ENCODE results near the gene BBLN. TPM values are rescaled to one million over a fixed set of nuclear protein-coding genes. Genes with fewer than 3 reads are reported as not detected.

BBLN gene
- total RNA-seq, 4 donors from 2014 or later: 73.5 to 145 (median 132) TPM

DNA sequence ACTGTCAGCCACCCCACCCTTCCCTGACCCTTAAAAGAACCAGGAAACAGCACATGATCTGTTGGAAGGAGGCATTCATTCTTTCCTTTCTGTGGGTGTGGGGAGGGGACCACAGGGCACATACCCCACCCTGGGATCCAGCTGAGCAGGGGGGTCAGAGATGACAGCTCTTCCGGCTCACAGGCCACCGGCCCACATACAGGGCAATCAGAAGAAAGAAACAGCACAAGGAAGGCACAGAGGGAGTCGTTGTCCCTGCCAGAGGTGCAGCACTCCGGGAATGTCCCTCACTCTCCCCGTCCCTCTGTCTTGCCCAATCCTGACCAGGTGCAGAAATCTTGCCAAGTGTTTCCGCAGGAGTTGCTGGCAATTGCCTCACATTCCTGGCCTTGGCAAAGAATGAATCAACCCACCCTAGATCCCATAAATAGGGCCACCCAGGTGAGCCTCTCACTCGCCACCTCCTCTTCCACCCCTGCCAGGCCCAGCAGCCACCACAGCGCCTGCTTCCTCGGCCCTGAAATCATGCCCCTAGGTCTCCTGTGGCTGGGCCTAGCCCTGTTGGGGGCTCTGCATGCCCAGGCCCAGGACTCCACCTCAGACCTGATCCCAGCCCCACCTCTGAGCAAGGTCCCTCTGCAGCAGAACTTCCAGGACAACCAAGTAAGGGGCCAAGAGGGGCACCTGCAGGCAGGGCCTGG lies 10.9 kb upstream of the BBLN start, which contains the start of gene LCN2:
LCN2 (plus strand) TSS at position 453 of the 701 bp plus-strand sequence; CDS start at position 526, 73 bp downstream.
- in situ Hi-C loops (cut with MboI; ENCODE audit: low sequenced_read_pairs in 4 of 4): no loop called here

DNA sequence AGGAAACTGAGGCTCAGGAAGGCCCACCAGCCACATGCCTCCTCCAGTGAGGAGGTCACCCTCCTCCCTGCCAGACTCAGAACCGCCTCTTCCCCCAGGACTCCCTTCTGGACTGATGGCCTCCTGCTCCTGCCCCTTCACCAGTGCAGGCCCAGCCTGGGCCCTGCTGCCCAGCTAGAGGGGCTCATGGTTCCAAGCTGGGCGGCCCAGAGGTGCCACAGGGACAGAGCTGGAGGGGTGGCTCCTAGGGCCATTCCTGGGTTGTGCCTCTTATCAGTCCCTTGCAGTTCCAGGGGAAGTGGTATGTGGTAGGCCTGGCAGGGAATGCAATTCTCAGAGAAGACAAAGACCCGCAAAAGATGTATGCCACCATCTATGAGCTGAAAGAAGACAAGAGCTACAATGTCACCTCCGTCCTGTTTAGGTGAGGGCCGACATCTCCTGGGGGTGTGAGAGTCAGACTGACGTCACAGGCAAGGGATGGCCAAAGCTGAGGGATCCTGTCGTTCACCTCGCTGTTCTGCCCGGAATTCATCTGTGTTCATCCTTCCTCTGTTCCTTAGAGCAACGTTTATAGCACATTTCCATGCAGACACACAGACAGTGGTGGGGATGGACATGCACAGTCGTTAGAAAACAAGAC lies 10.0 kb upstream of the BBLN start:
- no peaks in the 10 kb centered on the region for H3K36me3 ChIP-seq
- no peaks in the 10 kb centered on the region for H3K9me3 ChIP-seq
- H3K27me3 ChIP-seq: no peaks in the 10 kb centered on the region
- no peak overlapping the region for H3K27ac ChIP-seq
- TF ChIP-seq, protein P1, sequence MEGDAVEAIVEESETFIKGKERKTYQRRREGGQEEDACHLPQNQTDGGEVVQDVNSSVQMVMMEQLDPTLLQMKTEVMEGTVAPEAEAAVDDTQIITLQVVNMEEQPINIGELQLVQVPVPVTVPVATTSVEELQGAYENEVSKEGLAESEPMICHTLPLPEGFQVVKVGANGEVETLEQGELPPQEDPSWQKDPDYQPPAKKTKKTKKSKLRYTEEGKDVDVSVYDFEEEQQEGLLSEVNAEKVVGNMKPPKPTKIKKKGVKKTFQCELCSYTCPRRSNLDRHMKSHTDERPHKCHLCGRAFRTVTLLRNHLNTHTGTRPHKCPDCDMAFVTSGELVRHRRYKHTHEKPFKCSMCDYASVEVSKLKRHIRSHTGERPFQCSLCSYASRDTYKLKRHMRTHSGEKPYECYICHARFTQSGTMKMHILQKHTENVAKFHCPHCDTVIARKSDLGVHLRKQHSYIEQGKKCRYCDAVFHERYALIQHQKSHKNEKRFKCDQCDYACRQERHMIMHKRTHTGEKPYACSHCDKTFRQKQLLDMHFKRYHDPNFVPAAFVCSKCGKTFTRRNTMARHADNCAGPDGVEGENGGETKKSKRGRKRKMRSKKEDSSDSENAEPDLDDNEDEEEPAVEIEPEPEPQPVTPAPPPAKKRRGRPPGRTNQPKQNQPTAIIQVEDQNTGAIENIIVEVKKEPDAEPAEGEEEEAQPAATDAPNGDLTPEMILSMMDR (IDR thresholded peaks at IDR 0.05 in 4 of 5, conservative IDR thresholded peaks at IDR 0.05 in 1 of 5): no peak
- TF ChIP-seq POLR2A (IDR thresholded peaks at IDR 0.05): no peak
- intact Hi-C loops (cut with DNase I; ENCODE audit: low total_unique reads): no loop called here
- ATAC-seq: no peak
- in situ Hi-C loops (cut with MboI; ENCODE audit: low sequenced_read_pairs in 4 of 4): no loop called here
- no peak for DNase-seq
- no peak overlapping the region for H3K4me3 ChIP-seq
- peaks cover 0 to 8% of the 10 kb centered on the region in 2 donors for H3K4me1 ChIP-seq

More for the DNA sequence above, 10.9 kb upstream of the BBLN start, which contains the start of gene LCN2:
- intact Hi-C loops (cut with DNase I; ENCODE audit: low total_unique reads): no loop called here
- Histone ChIP-seq H3K9me3 (no peaks in the 10 kb centered on the region), H3K4me3 (no peak within 1 kb of the TSS), H3K36me3 (no peaks in the 10 kb centered on the region), H3K4me1 (peaks cover 0 to 8% of the 10 kb centered on the region in 2 donors), H3K27ac (no peak within 1 kb of the TSS), H3K27me3 (no peaks in the 10 kb centered on the region)
- ATAC-seq (peak in 1 of 2 donors; percentile 67), DNase-seq (no peak)
- TF ChIP-seq POLR2A (IDR thresholded peaks at IDR 0.05): no peak
- TF ChIP-seq, protein P1 (IDR thresholded peaks at IDR 0.05 in 4 of 5, conservative IDR thresholded peaks at IDR 0.05 in 1 of 5): no peak

DNA sequence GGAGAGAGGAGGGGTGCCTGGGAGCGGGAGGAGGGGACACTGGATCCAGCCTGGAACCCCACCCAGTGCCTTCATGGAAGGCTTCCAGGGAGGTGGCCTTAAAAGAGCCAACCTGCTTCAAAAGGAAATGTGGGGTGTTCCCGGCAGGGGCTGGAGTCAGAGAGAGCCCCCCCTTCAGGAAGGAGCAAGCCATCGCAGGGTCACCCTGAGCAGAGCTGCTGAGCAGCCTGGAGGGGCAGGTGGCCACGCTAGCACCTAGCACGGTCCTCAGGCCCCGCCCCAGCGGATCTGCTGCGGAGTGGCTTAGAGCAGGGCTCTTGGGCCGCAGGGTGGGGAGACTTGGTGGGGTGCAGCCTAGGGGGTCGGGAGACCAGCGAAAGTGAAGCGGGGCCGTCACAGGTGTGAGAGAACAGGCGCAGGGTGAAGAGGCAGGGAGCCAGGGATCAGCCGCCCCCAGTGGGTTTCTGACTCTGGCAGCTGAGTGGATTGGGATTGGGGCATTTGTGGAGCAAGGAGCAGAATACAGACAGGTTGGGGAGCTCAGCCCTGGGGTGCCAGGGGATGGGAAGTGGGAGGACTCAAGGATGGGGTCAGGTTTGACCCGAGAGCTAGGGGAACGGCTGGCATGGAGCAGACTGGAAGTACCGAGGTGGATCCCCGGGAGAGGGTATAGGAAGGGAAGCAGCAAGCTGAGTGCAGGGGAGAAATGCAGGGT lies 9.3 kb upstream of the BBLN start:
- DNase-seq: no peak
- TF ChIP-seq, protein P1 (IDR thresholded peaks at IDR 0.05 in 4 of 5, conservative IDR thresholded peaks at IDR 0.05 in 1 of 5): no peak
- no peak for TF ChIP-seq POLR2A (IDR thresholded peaks at IDR 0.05)
- peaks cover 0 to 8% of the 10 kb centered on the region in 2 donors for H3K4me1 ChIP-seq
- intact Hi-C loops (cut with DNase I; ENCODE audit: low total_unique reads): no loop called here
- no peaks in the 10 kb centered on the region for H3K36me3 ChIP-seq
- H3K9me3 ChIP-seq: no peaks in the 10 kb centered on the region
- ATAC-seq: no peak
- in situ Hi-C loops (cut with MboI; ENCODE audit: low sequenced_read_pairs in 4 of 4): no loop called here
- no peak overlapping the region for H3K4me3 ChIP-seq
- no peaks in the 10 kb centered on the region for H3K27me3 ChIP-seq
- H3K27ac ChIP-seq: no peak overlapping the region

DNA sequence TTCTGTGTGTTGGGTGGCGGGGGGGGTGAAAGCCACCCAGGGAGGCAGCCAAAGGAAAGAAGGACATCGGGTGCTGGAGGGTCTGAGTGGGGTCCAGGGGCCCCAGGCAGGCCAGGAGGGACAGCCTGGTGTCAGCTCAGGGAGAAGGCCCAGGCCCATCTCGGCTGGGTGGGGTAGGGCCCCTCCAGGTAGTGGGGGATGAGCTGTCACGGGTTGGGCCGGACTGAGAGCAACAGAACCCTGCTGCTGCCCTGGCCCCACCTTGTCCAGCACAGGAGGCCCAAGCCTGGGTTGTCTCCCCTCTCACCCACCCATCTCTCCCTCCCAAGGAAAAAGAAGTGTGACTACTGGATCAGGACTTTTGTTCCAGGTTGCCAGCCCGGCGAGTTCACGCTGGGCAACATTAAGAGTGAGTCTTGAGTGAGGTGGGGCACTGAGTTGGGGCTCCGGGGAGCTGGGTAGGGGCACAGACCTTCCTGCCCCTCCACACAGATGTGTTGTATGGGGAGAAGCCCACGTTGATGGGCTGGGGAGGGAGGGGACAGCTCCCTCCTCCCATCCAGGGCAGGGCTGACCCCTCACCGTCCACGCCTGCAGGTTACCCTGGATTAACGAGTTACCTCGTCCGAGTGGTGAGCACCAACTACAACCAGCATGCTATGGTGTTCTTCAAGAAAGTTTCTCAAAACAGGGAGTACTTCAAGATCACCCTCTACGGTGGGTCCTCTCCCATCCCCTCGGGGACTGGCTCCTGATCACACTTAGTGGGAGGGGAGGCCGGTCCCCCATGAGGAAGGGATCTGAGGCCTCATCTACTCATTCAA lies 8.5 kb upstream of the BBLN start:
- Histone ChIP-seq H3K9me3 (no peaks in the 10 kb centered on the region), H3K27ac (no peak overlapping the region), H3K36me3 (no peaks in the 10 kb centered on the region), H3K4me1 (peaks cover 0 to 8% of the 10 kb centered on the region in 2 donors), H3K27me3 (no peaks in the 10 kb centered on the region), H3K4me3 (no peak overlapping the region)
- in situ Hi-C loops (cut with MboI; ENCODE audit: low sequenced_read_pairs in 4 of 4): no loop called here
- TF ChIP-seq, protein P1 (IDR thresholded peaks at IDR 0.05 in 4 of 5, conservative IDR thresholded peaks at IDR 0.05 in 1 of 5): no peak
- TF ChIP-seq POLR2A (IDR thresholded peaks at IDR 0.05): no peak
- no peak for ATAC-seq
- no peak for DNase-seq
- intact Hi-C loops (cut with DNase I; ENCODE audit: low total_unique reads): no loop called here
